HG02763 (cell line): ENCODE results near the gene DICER1.

ENCODE experiments used
- ATAC-seq: cut with Tn5 transposase; IDR thresholded peaks from one replicate; pipeline ENCODE4 v1.9.1; 2021; ENCODE audit warnings: mild to moderate bottlenecking, moderate library complexity; ENCODE audit not compliant: unreplicated experiment

DICER1 gene

DNA sequence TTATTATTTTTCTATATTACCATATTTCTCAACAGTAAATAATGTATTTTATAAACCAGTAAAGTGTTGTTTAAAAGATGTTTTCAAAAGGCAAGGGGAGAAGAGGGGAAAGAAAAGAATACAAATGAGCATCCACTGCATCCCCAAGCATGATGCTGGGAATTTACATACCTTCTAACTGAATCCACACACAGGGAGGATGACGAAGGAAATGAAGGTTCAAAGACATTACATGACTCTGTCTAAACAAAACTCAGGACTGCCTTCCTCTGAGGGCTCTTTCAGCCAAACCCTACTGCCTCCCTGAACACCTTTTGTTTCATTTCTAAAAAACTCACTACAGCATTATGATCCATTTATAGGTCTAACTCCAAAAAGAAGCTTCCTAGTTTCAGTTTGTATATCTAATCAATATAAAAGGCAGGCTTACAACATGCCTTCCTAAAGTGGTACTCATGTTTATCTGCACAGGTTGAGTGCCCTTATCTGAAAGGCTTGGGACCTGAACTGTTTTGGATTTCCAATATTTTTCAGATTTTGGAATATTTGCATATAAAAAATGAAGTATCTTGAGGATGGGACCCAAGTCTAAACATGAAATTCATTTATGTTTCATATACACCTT is 30.3 kb downstream of the DICER1 start:
- ATAC-seq = no peak

- no peak for ATAC-seq
Observed at GRCh38 chr14:95125915-95126314, 31.4 kb downstream of the DICER1 start.

- ATAC-seq = no peak
Observed at GRCh38 chr14:95125221-95125620, 32.1 kb downstream of the DICER1 start.

- no peak for ATAC-seq
Observed at GRCh38 chr14:95123891-95124579, 33.3 kb downstream of the DICER1 start.

DNA sequence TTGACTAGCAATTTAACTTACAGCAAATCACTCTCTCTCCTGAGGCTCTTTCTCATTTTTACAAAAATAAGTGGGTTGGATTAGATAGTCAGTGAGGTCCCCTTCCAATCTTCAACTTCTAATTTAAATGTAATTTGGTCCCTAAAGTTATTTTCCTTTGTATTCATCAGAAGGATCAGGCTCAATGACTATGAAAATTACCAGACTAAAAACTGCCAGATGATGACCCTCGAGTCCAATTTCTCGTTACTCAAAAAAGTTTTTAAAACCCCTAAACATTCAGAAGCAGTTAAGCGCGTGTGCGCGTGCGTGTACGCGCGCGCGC is 34.7 kb downstream of the DICER1 start:
- no peak for ATAC-seq

DNA sequence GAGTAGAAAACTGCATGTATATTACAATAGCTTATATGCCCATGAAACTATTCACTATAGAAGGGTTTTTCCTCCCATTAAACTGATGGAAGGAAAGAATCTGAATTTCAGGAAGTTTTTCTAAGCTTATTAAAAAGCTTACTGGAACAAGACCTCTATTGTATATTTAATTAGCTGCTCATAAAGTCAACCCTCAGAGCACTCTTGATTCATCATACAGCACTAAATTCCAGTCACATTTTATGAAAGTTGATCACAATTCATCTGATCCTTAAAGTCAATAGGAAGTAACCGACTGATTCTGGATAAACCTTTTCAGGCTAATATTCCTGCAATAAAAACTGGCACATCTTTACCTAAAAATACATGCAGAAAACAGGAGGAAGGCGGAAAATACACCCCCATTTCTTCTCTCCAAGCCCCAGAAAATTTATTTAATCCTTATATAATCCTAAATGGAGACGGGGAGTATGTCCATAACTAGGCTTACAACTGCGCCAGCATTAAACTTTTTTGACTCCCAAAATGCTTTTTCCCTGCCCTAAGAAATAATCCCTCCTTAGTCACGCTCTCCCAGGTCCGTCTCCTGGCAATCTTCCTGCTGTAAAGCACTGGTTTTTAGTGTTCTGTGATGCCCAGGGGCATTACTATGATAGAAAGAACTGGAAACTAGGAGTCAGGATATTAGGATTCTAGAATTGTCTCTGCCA is 35.3 kb downstream of the DICER1 start:
- no peak for ATAC-seq

GRCh38 chr14:95119336-95119735 is 38.0 kb downstream of the DICER1 start:
- no peak for ATAC-seq

- no peak for ATAC-seq
Observed at GRCh38 chr14:95117937-95118721, 39.2 kb downstream of the DICER1 start.

GRCh38 chr14:95113476-95113875 is 43.9 kb downstream of the DICER1 start:
- ATAC-seq = no peak

GRCh38 chr14:95111507-95112164 is 45.7 kb downstream of the DICER1 start:
- ATAC-seq = no peak

DNA sequence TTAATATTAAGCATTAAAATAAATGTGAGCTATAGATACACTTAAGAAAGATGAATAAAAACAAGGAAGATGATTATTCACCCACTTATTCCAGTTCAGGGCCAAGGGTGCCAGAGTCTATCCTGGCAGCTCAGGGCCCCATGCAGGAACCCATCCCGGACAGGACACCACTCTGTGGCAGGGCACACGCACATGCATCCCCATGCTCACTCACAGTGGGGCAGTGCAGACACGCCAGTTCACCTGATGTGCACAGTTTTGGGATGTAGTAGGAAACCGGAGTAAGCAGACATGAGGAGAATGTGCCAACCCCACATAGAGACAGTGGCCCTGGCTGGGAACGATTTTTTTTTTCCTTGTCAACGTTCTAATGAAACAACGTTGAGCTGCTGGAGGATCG is 47.2 kb downstream of the DICER1 start:
- no peak for ATAC-seq

DNA sequence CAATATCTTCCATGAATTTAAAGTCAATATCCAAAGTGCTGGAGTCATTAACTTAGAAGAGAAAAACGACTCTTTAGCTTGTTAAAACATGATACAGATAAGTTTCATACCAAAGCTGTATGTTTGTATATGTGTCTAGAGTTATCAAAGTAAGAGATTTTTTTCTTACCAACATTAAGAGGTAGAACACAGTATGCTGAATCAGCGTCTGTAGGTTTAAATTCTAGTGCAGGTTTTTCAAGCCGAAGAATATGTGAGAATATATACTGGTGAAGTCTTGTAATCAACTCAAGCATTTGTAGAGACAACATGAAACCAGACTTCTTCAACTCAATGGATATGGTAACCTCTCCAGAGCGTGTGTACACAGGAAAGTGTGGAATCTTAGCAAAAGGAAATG is 49.6 kb downstream of the DICER1 start:
- ATAC-seq = no peak

DNA sequence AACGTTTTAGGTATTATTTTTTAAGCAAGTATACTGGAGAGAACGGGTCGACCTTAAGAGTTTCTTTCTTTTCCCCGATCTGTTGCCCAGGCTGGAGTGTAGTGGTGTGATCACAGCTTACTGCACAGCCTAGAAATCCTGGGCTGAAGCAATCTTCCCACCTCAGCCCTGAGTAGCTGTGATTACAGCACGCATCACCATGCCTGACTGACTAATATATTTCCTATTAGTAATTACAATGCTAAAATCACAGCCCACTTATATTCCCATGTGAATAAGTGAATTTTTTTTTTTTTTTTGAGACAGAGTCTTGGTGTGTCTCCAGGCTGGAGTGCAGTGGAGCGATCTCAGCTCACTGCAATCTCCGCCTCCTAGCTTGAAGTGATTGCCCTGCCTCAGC is 50.4 kb downstream of the DICER1 start:
- ATAC-seq = no peak

GRCh38 chr14:95104911-95105310 is 52.4 kb downstream of the DICER1 start:
- no peak for ATAC-seq

GRCh38 chr14:95102680-95103044 is 54.7 kb downstream of the DICER1 start:
- ATAC-seq = no peak

DNA sequence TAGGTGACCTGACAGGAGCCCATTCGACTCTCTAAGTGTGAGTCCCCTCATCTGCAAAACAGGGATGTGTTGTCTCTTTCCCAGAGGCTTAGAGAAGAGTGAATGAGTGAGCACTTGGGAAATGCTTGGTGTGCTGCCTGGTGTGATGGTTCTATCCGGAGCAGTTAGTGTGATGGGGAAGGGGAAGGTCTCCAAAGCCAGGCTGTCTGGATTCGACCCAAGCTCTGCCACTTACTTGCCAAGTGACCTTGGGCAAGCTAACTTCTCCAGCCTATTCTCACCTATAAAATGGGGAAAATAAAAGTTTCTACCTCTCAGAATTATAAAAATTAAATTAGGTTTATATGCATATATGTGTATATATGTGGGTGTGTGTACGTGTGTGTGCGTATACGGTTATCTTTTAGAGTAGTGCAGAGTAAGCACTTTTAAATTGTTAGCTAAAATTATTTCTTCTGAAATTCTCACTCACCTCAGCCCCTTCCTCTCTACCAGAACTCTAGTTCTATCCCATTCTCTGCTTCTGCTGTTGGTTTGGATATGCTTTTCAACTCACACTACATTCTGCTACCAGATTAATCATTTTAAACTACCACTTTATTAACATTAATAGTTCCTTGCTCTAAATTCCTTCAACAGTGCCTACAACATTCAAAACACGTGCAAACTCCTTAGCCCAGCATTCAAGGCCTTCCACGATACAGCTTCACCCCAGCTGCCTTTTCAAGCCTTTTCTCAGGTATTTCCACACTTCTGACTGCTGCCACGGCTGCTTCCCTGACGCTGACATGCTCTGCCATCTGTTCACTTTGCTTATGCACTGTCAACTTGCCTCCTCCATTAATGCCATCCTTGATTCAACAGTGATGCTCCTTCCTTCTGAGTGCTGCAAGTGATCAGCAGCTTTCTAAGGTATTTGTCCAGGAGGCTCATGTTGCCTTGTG is 55.3 kb downstream of the DICER1 start:
- ATAC-seq = no peak

DNA sequence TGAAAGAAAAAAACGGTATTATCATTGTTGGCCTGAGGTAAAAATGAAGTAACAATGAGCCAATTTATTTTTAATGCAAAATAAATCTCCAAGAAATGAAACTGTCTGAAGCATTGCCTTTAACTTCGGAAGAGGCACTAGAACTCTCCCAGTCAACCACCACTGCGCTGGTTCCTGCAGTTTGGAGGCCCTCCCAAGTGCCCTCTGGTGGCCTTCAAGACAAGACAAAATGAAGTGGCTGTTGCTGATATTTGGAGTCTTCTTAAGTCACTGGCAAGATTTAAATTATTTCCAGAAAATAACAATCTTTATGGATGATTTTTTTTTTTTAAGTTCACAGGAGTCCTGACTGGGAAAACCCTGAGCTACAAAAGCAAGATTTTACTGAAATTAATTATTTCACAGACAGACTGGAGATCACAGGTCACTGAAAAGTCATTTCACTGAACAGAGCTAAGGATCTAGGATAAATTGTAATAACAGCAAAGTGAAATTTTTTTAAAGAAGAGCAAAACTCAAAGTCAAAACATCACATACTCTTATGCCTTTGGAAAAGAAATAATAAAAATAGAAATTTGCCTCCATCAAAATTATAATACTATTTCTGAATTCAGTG is 58.2 kb downstream of the DICER1 start:
- no peak for ATAC-seq

- no peak for ATAC-seq
Observed at GRCh38 chr14:95097385-95097784, 59.9 kb downstream of the DICER1 start.

GRCh38 chr14:95096476-95096875 is 60.9 kb downstream of the DICER1 start:
- no peak for ATAC-seq

GRCh38 chr14:95095996-95096395 is 61.3 kb downstream of the DICER1 start:
- no peak for ATAC-seq
